ENCODE results near the gene ZNF30. TPM values are rescaled to one million over a fixed set of nuclear protein-coding genes. Genes with fewer than 3 reads are reported as not detected.
A peak's percentile ranks its signal among the peaks of the same experiment; 100 is the strongest.

Gene ZNF30
- total RNA-seq, 2 experiments from 2014 or later, result 4.4 to 5.5 TPM

GRCh38 chr19:34926361-34926684 lies 380 bp upstream of the ZNF30 start:
- no peaks in the 10 kb centered on the region for H3K27me3 Mint-ChIP-seq (ENCODE audit: low read depth)
- peaks cover 13% of the 10 kb centered on the region for H3K4me1 Mint-ChIP-seq (ENCODE audit: low read depth)
- H3K4me3 Mint-ChIP-seq, result peak overlapping the region; percentile 89
- CTCF ChIA-PET, result interaction anchor here (1.7 kb wide), 1 partner anchor 46 kb away, joined by 4 read pairs; no protein-coding TSS in a partner anchor
- intact Hi-C loops (cut with micrococcal nuclease), result loop anchor here (1.0 to 5.0 kb wide), 4 partner anchors 38 to 194 kb away; partner anchors contain the start of genes GRAMD1A, ZNF181, ZNF599 and ZNF792
- peaks cover 15% of the 10 kb centered on the region for H3K36me3 Mint-ChIP-seq (ENCODE audit: low read depth)
- no peak for DNase-seq
- H3K27ac Mint-ChIP-seq, result no peak overlapping the region
- no peaks in the 10 kb centered on the region for H3K9me3 Mint-ChIP-seq

DNA sequence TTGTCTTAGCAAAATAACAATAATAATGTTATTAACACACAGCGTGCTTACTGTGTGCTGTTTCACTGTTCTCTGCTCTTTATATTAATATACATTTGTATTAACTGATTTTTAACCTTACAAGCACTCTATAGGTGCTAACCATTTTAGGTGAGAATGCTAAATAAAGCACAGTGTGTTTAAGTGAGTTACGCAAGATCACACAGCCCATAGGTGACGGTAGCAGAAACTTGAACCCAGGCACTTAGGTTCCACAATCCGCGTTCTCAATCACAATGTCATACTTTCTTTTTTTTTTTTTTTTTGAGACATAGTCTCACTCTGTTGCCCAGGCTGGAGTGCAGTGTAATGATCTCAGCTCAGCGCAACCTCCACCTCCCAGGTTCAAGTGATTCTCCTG lies 5.8 kb downstream of the ZNF30 start:
- CTCF ChIA-PET, result no interaction called here
- H3K36me3 Mint-ChIP-seq (ENCODE audit: low read depth), result peaks cover 58% of the 10 kb centered on the region
- peaks cover 7% of the 10 kb centered on the region for H3K4me1 Mint-ChIP-seq (ENCODE audit: low read depth)
- no peak overlapping the region for H3K4me3 Mint-ChIP-seq
- H3K27me3 Mint-ChIP-seq (ENCODE audit: low read depth), result no peaks in the 10 kb centered on the region
- intact Hi-C loops (cut with micrococcal nuclease), result no loop called here
- H3K9me3 Mint-ChIP-seq, result peaks cover 6% of the 10 kb centered on the region
- H3K27ac Mint-ChIP-seq, result no peak overlapping the region
- no peak for DNase-seq

DNA sequence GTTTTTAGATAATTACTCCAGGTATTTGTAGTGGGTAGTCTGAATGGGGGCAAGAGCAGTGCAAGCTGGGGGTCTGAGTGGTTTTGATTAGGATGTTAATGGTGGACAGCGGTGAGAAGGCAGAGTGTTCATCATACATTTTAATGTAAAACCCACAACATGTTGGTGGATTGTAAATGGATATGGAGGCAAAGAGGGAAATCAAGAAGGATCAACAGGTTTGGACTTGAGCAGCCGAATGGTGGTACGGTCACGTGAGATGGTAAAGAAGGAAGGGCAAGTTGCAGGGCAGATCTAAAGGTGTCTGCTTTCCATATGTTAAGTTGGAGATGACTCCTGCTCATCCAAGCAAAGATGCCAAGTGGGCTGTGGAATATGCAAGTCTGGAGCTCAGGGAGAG lies 9.5 kb downstream of the ZNF30 start:
- CTCF ChIA-PET, result no interaction called here
- H3K9me3 Mint-ChIP-seq, result peaks cover 16% of the 10 kb centered on the region
- H3K27ac Mint-ChIP-seq, result no peak overlapping the region
- DNase-seq, result no peak
- intact Hi-C loops (cut with micrococcal nuclease), result no loop called here
- H3K4me3 Mint-ChIP-seq, result no peak overlapping the region
- H3K36me3 Mint-ChIP-seq (ENCODE audit: low read depth), result peaks cover 62% of the 10 kb centered on the region
- no peaks in the 10 kb centered on the region for H3K27me3 Mint-ChIP-seq (ENCODE audit: low read depth)
- H3K4me1 Mint-ChIP-seq (ENCODE audit: low read depth), result no peaks in the 10 kb centered on the region

GRCh38 chr19:34938886-34939285 lies 12.2 kb downstream of the ZNF30 start:
- no peaks in the 10 kb centered on the region for H3K27me3 Mint-ChIP-seq (ENCODE audit: low read depth)
- intact Hi-C loops (cut with micrococcal nuclease), result no loop called here
- peaks cover 72% of the 10 kb centered on the region for H3K36me3 Mint-ChIP-seq (ENCODE audit: low read depth)
- CTCF ChIA-PET, result no interaction called here
- no peak overlapping the region for H3K4me3 Mint-ChIP-seq
- no peaks in the 10 kb centered on the region for H3K4me1 Mint-ChIP-seq (ENCODE audit: low read depth)
- H3K27ac Mint-ChIP-seq, result no peak overlapping the region
- H3K9me3 Mint-ChIP-seq, result peaks cover 37% of the 10 kb centered on the region
- no peak for DNase-seq

GRCh38 chr19:34943861-34944573 lies 17.3 kb downstream of the ZNF30 start:
- H3K36me3 Mint-ChIP-seq (ENCODE audit: low read depth), result peaks cover 54% of the 10 kb centered on the region
- CTCF ChIA-PET, result no interaction called here
- no peak overlapping the region for H3K4me3 Mint-ChIP-seq
- H3K9me3 Mint-ChIP-seq, result peaks cover 54% of the 10 kb centered on the region
- H3K27ac Mint-ChIP-seq, result no peak overlapping the region
- intact Hi-C loops (cut with micrococcal nuclease), result no loop called here
- no peaks in the 10 kb centered on the region for H3K4me1 Mint-ChIP-seq (ENCODE audit: low read depth)
- DNase-seq, result no peak
- H3K27me3 Mint-ChIP-seq (ENCODE audit: low read depth), result no peaks in the 10 kb centered on the region

DNA sequence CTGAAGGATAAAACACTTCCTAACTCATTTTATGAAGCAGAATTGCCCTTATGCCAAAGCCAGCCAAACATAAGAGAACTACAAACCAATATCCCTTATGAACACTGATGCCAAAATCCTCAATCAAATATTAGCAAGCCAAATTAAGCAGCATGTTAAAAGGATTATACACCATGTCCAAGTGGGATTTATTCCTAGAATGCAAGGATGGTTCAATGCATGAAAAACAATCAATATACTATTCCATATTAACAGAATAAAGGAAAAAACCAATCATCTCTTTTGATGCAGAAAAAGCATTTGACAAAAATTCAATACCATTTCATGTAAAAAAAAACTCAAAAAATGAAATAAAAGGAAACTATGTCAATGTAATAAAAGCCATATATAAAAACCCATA lies 26.4 kb downstream of the ZNF30 start:
- CTCF ChIA-PET, result interaction anchor here (1.7 kb wide), 1 partner anchor 91 kb away, joined by 4 read pairs; no protein-coding TSS in a partner anchor
- no peak overlapping the region for H3K4me3 Mint-ChIP-seq
- DNase-seq, result no peak
- H3K36me3 Mint-ChIP-seq (ENCODE audit: low read depth), result peaks cover 71% of the 10 kb centered on the region
- no peaks in the 10 kb centered on the region for H3K27me3 Mint-ChIP-seq (ENCODE audit: low read depth)
- intact Hi-C loops (cut with micrococcal nuclease), result no loop called here
- H3K27ac Mint-ChIP-seq, result no peak overlapping the region
- H3K4me1 Mint-ChIP-seq (ENCODE audit: low read depth), result no peaks in the 10 kb centered on the region
- peaks cover 69% of the 10 kb centered on the region for H3K9me3 Mint-ChIP-seq

GRCh38 chr19:34957830-34958751 lies 31.4 kb downstream of the ZNF30 start:
- peaks cover 84% of the 10 kb centered on the region for H3K36me3 Mint-ChIP-seq (ENCODE audit: low read depth)
- H3K27me3 Mint-ChIP-seq (ENCODE audit: low read depth), result no peaks in the 10 kb centered on the region
- peaks cover 78% of the 10 kb centered on the region for H3K9me3 Mint-ChIP-seq
- CTCF ChIA-PET, result no interaction called here
- intact Hi-C loops (cut with micrococcal nuclease), result no loop called here
- H3K4me1 Mint-ChIP-seq (ENCODE audit: low read depth), result peaks cover 17% of the 10 kb centered on the region
- DNase-seq, result no peak
- no peak overlapping the region for H3K27ac Mint-ChIP-seq
- no peak overlapping the region for H3K4me3 Mint-ChIP-seq

GRCh38 chr19:34959021-34959420 lies 32.3 kb downstream of the ZNF30 start:
- intact Hi-C loops (cut with micrococcal nuclease), result no loop called here
- peaks cover 81% of the 10 kb centered on the region for H3K36me3 Mint-ChIP-seq (ENCODE audit: low read depth)
- H3K9me3 Mint-ChIP-seq, result peaks cover 68% of the 10 kb centered on the region
- H3K4me3 Mint-ChIP-seq, result no peak overlapping the region
- H3K4me1 Mint-ChIP-seq (ENCODE audit: low read depth), result peaks cover 20% of the 10 kb centered on the region
- no peak for DNase-seq
- CTCF ChIA-PET, result no interaction called here
- no peaks in the 10 kb centered on the region for H3K27me3 Mint-ChIP-seq (ENCODE audit: low read depth)
- no peak overlapping the region for H3K27ac Mint-ChIP-seq

DNA sequence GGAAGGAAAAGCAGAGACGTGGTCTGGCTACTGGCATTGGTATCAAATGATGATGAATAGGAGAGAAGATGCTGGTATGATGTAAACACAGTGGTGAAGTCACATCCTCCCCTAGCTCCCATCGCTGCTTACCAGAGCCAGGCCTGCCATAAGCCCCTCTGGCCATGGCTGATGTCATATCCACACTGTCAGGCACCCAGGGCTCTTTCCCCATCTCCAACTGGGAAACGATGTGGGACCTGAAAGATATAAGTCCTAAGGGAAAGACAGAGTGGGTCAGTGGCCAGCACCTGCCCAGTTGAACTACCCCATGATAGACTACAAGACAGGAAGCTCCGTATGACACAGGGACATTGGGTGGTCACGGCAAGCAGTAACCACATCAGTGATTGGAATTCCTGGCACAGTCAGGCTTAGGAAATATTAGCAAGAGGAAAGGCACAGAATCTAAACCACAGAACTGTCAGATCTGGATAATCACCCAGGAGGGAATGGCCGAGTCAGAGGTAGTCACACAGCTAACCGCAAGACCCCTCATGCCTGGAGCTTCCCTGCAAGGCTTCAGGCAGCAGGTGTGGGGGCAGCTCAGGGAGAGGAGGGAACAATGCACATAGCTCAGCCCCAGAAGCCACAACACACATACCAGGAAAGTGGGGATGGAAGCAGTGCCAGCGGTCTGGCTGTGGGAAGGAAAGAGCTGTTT lies 33.6 kb downstream of the ZNF30 start:
- Mint-ChIP-seq H3K4me1 (ENCODE audit: low read depth) (peaks cover 21% of the 10 kb centered on the region), H3K27ac (no peak overlapping the region), H3K36me3 (ENCODE audit: low read depth) (peaks cover 73% of the 10 kb centered on the region), H3K27me3 (ENCODE audit: low read depth) (no peaks in the 10 kb centered on the region), H3K9me3 (peaks cover 63% of the 10 kb centered on the region), H3K4me3 (no peak overlapping the region)
- intact Hi-C loops (cut with micrococcal nuclease), result loop anchor here (10.0 kb wide), 1 partner anchor 185 kb away; the partner anchor contains the start of gene ZNF599
- CTCF ChIA-PET, result interaction anchor here (0.7 to 1.2 kb wide), 2 partner anchors 13 to 156 kb away, joined by 3 read pairs; no protein-coding TSS in a partner anchor
- no peak for DNase-seq

DNA sequence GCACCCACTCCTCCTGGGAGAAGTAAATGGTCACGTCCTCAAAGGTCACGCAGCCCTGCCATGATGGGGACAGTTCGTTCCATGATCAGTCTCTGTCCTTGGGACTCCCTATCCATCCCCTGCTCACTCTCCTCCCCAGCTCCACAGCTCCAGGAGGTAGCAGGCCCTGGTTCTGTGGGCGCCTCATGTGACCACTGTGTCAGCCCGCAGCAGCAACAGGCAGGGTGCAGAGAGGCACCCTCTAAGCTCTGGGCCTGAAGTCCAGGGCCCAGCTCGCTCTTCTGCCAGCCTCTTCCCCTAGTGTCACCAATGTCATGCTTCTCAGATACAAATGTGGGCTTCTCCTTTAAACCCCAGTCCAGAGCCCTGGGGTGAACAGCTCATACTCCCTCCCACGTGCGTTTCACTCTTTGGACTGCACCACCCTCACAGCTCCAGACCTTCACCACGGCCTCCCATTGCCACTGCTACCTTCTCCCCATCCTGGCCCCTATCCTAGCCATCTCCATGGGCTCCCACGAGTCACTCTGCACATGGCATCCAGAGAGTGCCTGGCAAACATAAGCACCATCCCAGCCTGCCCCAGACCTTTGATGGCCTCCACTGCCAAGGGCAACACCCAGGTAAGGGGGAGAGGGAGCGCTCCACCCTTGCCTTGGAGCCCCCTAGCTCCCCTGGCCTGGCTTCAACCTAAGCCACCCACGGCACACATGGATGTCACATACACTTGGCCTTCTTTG lies 34.4 kb downstream of the ZNF30 start:
- CTCF ChIA-PET, result interaction anchor here (0.7 to 1.2 kb wide), 2 partner anchors 12 to 155 kb away, joined by 3 read pairs; no protein-coding TSS in a partner anchor
- intact Hi-C loops (cut with micrococcal nuclease), result loop anchor here (10.0 kb wide), 1 partner anchor 186 kb away; the partner anchor contains the start of gene ZNF599
- peaks cover 62% of the 10 kb centered on the region for H3K9me3 Mint-ChIP-seq
- peak overlapping the region; percentile 19 for H3K27ac Mint-ChIP-seq
- DNase-seq, result no peak
- H3K36me3 Mint-ChIP-seq (ENCODE audit: low read depth), result peaks cover 65% of the 10 kb centered on the region
- no peak overlapping the region for H3K4me3 Mint-ChIP-seq
- H3K27me3 Mint-ChIP-seq (ENCODE audit: low read depth), result no peaks in the 10 kb centered on the region
- H3K4me1 Mint-ChIP-seq (ENCODE audit: low read depth), result peaks cover 21% of the 10 kb centered on the region

DNA sequence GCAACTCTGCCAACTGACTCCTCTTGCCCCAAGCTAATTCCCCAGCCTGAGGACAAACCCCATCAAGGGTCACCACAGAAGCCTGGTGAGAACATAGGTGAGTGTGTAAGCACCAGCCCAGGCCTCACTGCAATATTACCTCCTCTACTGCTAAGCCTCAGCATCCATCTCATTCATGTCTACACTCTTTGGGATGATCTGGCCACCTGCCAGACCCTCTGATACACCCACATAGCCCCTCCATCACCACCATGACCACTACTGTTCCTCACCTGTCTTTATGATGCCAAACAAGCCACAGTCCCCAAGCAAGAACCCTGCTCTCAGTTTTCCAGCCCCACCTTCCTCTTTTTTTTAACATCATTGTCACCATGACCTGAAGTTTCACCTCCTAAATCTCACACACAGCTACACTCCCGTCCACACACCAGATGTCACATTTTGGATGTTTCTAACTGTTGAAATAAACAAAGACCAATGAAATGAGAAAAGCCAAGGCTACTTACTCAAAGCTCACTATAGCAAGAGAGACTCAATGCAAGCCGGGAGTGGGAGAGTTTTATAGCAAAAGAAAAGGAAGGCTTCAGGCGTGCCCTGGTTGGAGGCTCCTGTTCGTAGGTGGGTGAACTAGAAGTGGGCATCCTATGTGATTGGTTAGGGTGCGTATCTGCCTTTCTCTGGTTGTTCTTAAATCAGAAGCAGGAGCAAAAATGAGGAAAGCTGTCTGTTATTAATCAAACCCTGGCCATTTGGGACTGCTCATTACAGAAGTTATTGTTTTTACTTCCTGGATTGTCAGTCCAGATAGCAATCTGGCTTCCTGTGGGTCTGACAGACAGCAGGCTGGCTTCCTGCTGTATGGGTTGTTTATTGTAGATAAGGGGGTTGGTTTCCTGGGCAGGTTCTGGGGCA lies 35.3 kb downstream of the ZNF30 start:
- H3K27me3 Mint-ChIP-seq (ENCODE audit: low read depth), result no peaks in the 10 kb centered on the region
- peak overlapping the region; percentile 89 for H3K4me3 Mint-ChIP-seq
- intact Hi-C loops (cut with micrococcal nuclease), result loop anchor here (10.0 kb wide), 1 partner anchor 187 kb away; the partner anchor contains the start of gene ZNF599
- H3K36me3 Mint-ChIP-seq (ENCODE audit: low read depth), result peaks cover 58% of the 10 kb centered on the region
- peaks cover 21% of the 10 kb centered on the region for H3K4me1 Mint-ChIP-seq (ENCODE audit: low read depth)
- DNase-seq, result peak; percentile 25
- CTCF ChIA-PET, result no interaction called here
- peaks cover 60% of the 10 kb centered on the region for H3K9me3 Mint-ChIP-seq
- H3K27ac Mint-ChIP-seq, result peak overlapping the region; percentile 60
